Measurements from ENCODE around the gene TRMT112. TPM values are rescaled to one million over a fixed set of nuclear protein-coding genes. Genes with fewer than 3 reads are reported as not detected.
A peak's percentile ranks its signal among the peaks of the same experiment; 100 is the strongest.

Gene TRMT112
- total and polyA plus RNA-seq, 11 donors = 80.0 to 186 (median 107) TPM

DNA sequence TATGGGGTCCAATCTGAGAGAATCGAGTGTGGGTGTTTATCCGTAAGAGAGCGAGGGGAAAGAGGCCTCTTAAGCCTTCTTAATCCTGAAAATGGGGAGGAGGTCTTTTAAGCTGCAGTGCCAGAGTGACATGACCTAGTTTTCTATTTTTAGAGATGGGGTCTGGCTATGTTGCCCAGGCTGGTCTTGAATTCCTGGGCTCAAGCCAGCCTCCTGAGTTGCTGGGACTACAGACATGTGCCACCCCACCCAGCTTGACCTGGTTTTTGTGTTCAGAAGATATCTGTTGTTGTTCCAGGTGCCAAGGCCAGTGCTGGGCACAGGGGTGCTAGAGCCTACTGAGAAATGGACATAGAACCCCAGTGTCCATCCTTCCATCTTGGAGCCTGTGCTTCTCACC is 34.3 kb downstream of the TRMT112 start:
- ATAC-seq (no peak), DNase-seq (no peak)
- peak overlapping the region in 3 of 12 donors; percentile 32 to 99 (median 99) for H3K27ac ChIP-seq
- peak overlapping the region in 5 of 12 donors; percentile 73 to 96 (median 80) for H3K4me3 ChIP-seq
- H3K9me3 ChIP-seq = no peaks in the 10 kb centered on the region
- peaks cover 4 to 47% (median 24%) of the 10 kb centered on the region in 12 donors for H3K4me1 ChIP-seq
- WGBS, 4 donors = 92 to 97% (median 95%) methylated on average over 3 of the region's 3 CpGs
- H3K27me3 ChIP-seq = no peaks in the 10 kb centered on the region
- peaks cover 0 to 31% (median 12%) of the 10 kb centered on the region in 9 donors for H3K36me3 ChIP-seq
- TF ChIP-seq, protein P1, sequence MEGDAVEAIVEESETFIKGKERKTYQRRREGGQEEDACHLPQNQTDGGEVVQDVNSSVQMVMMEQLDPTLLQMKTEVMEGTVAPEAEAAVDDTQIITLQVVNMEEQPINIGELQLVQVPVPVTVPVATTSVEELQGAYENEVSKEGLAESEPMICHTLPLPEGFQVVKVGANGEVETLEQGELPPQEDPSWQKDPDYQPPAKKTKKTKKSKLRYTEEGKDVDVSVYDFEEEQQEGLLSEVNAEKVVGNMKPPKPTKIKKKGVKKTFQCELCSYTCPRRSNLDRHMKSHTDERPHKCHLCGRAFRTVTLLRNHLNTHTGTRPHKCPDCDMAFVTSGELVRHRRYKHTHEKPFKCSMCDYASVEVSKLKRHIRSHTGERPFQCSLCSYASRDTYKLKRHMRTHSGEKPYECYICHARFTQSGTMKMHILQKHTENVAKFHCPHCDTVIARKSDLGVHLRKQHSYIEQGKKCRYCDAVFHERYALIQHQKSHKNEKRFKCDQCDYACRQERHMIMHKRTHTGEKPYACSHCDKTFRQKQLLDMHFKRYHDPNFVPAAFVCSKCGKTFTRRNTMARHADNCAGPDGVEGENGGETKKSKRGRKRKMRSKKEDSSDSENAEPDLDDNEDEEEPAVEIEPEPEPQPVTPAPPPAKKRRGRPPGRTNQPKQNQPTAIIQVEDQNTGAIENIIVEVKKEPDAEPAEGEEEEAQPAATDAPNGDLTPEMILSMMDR (IDR thresholded peaks at IDR 0.05) = no peak
- TF ChIP-seq POLR2A (IDR thresholded peaks at IDR 0.05) = no peak
- intact Hi-C loops (cut with DNase I) = no loop called here

DNA sequence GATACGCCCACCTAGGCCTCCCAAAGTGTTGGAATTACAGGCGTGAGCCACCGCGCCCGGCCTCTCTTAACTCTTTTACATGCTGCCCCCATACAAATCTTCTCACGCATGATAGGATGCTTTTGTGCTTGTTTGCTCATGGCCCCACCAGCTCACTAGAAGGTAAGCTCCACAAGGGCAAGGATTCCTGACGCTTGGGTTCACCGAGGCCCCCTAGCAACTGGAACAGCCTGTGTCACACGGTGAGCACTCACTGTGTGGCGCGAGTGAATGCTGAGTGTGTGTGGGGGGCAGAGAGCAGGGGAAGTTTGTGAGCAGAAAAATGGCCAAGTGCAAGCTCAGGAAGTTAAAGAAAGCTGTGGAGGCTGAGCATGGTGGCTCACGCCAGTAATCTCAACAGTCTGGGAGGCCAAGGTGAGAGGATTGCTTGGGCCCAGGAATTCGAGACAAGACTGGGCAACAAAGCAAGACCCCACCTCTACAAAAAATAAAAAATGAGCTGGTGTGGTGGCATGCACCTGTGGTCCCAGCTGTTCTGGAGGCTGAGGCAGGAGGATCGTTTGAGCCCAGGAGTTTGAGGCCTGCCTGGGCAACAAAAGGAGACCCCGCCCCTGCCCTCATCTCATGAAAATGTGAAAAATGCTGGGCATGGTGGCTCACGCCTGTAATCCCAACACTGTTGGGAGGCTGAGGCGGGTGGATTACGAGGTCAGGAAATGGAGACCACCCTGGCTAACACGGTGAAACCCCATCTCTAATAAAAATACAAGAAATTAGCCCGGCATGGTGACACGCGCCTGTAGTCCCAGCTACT is 35.2 kb downstream of the TRMT112 start:
- H3K27ac ChIP-seq = peak overlapping the region in 2 of 12 donors; percentile 49 to 55
- no peaks in the 10 kb centered on the region for H3K9me3 ChIP-seq
- no peak for ATAC-seq
- intact Hi-C loops (cut with DNase I) = no loop called here
- no peak for DNase-seq
- H3K4me3 ChIP-seq = no peak overlapping the region
- H3K4me1 ChIP-seq = peaks cover 4 to 47% (median 24%) of the 10 kb centered on the region in 12 donors
- no peak for TF ChIP-seq POLR2A (IDR thresholded peaks at IDR 0.05)
- TF ChIP-seq, protein P1 (IDR thresholded peaks at IDR 0.05) = no peak
- H3K27me3 ChIP-seq = no peaks in the 10 kb centered on the region
- peaks cover 0 to 40% (median 21%) of the 10 kb centered on the region in 9 donors for H3K36me3 ChIP-seq
- WGBS, 4 donors = 93 to 97% (median 96%) methylated on average over 22 of the region's 22 CpGs

DNA sequence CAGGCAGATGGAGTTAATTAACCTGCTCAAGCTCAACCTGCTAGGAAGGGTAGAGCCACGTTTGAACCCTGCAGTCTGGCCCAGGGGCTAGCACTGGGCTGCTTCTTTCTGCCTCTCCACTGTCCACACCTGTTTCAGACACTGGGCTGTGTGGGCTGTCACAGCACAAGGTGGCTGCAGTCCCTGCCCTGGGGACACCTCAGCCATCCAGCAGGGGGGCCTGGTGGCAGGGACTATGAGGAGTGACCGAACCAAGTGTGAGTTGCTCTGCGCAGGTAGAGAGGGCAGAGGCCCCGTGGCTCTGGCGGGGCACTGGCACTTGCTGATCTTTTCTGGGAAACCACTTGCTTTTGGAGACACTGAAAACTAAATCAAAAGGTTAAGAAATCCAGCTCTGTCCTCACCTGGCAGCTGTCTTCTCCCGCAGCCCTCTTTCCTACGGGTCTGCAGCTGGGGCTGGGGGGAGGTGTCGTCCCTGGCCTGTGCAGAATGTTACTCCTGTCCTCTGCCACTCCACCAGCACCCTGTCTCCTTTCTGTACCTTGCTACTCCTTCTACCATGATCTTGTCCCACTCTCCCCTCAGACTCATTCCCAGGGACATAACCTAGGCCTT is 38.7 kb downstream of the TRMT112 start:
- Histone ChIP-seq H3K4me1 (peaks cover 0 to 27% (median 12%) of the 10 kb centered on the region in 12 donors), H3K27me3 (no peaks in the 10 kb centered on the region), H3K36me3 (peaks cover 0 to 57% (median 41%) of the 10 kb centered on the region in 9 donors), H3K27ac (no peak overlapping the region), H3K9me3 (no peaks in the 10 kb centered on the region), H3K4me3 (no peak overlapping the region)
- WGBS, 4 donors = 79 to 86% (median 85%) methylated on average over 8 of the region's 8 CpGs
- intact Hi-C loops (cut with DNase I) = no loop called here
- TF ChIP-seq, protein P1 (IDR thresholded peaks at IDR 0.05) = no peak
- no peak for TF ChIP-seq POLR2A (IDR thresholded peaks at IDR 0.05)
- ATAC-seq (no peak), DNase-seq (no peak)
